HepG2 (cell line): ENCODE results near the gene ZFP64. TPM values are rescaled to one million over a fixed set of nuclear protein-coding genes. Genes with fewer than 3 reads are reported as not detected.
"Not testable (repeated sequence)": the region's sequence is repeated elsewhere in the genome, so short reads cannot be mapped to it uniquely, and the experiment has no call there.

Experiments
- ATAC-seq: fragments of 200-7000 bp; cut with Tn5 transposase; 3 replicates; pipeline ENCODE4 v1.9.1; 2020; ENCODE audit warnings: mild to moderate bottlenecking, moderate library complexity
- BruUV-seq: library from RNA; stranded (reverse); fragments of 400-500 nt; replicated peaks from 2 replicates; lab custom pipeline; 2021; lab: Mats Ljungman, UMichigan
- CTCF ChIA-PET: fragments of 300-600 bp; formaldehyde crosslinking; extraction: SDS; loops from one replicate; lab custom pipeline; 2021; ENCODE audit warnings: low total read pairs, inconsistent platforms, low intra/inter-chr PET ratio; lab: Yijun Ruan, JAX
- POLR2A ChIA-PET: fragments of 350-600 bp; sonication (Branson Sonifier 250); formaldehyde crosslinking; loops from one replicate; lab custom pipeline; 2020; ENCODE audit warnings: antibody characterized with exemption, inconsistent platforms; lab: Yijun Ruan, JAX
- DNase-seq: peaks from one replicate; pipeline ENCODE4 v3.0.0-alpha.2; 2015; ENCODE audit warnings: low spot score
- FAIRE-seq: peaks from 3 replicates; lab custom pipeline; 2011; peaks lifted over from hg19 to GRCh38; lab: Jason Lieb, UNC
- H2AFZ ChIP-seq: one replicate; pipeline ENCODE4 v1.6.1; 2011; ENCODE audit warnings: low read length, inconsistent platforms
- H3K27ac ChIP-seq: fragments of 300-600 bp; 3 replicates; pipeline ENCODE4 v1.8.0; 2011; ENCODE audit warnings: mixed run types, mild to moderate bottlenecking, mixed read lengths, low read length, inconsistent platforms; ENCODE audit not compliant: insufficient read depth; ENCODE audit errors: extremely low read length
- H3K27me3 ChIP-seq, 2 experiments: fragments of 200-600 bp in 1 of 2; 2 replicates in 1 of 2; 3 replicates in 1 of 2; pipeline versions ENCODE4 v1.6.0 to v1.8.0; 2011; ENCODE audit warnings: low read length in 2 of 2, mild to moderate bottlenecking in 2 of 2, moderate library complexity in 2 of 2, inconsistent platforms in 1 of 2; ENCODE audit not compliant: insufficient read depth in 2 of 2, control insufficient read depth in 1 of 2
- H3K36me3 ChIP-seq, 2 experiments: fragments of 200-600 bp in 1 of 2; replicated peaks in 1 of 2; 2 replicates in 1 of 2; 3 replicates in 1 of 2; pipeline versions ENCODE4 v1.5.1 to v1.8.0; 2011; ENCODE audit warnings: low read length in 2 of 2, inconsistent platforms in 1 of 2; ENCODE audit not compliant: insufficient read depth in 2 of 2, control insufficient read depth in 1 of 2
- H3K4me1 ChIP-seq: 2 replicates; pipeline ENCODE4 v1.5.1; 2012; ENCODE audit warnings: low read length, inconsistent platforms; ENCODE audit not compliant: insufficient read depth
- H3K4me2 ChIP-seq: 2 replicates; pipeline ENCODE4 v1.6.0; 2011; ENCODE audit warnings: low read depth, low read length, inconsistent platforms
- H3K4me3 ChIP-seq, 3 experiments: fragments of 200-600 bp in 1 of 3; sonication (generic), shearing (Covaris generic) in 1 of 3; replicated peaks in 1 of 3; 2 replicates each; pipeline ENCODE4 v1.5.1; 2011 to 2016; ENCODE audit warnings: low read length in 3 of 3, inconsistent platforms in 2 of 3, low read depth in 2 of 3, mild to moderate bottlenecking in 2 of 3, control low read depth in 1 of 3, mixed read lengths in 1 of 3; ENCODE audit not compliant: insufficient read depth in 1 of 3
- H3K79me2 ChIP-seq: one replicate; pipeline ENCODE4 v1.6.1; 2011; ENCODE audit warnings: low read length, inconsistent platforms; ENCODE audit not compliant: insufficient read depth
- H3K9ac ChIP-seq: 2 replicates; pipeline ENCODE4 v1.6.0; 2011; ENCODE audit warnings: mild to moderate bottlenecking, low read depth, low read length, inconsistent platforms; ENCODE audit not compliant: insufficient read depth
- H3K9me3 ChIP-seq: 2 replicates; pipeline ENCODE4 v1.5.1; 2012; ENCODE audit warnings: mild to moderate bottlenecking, low read length
- H4K20me1 ChIP-seq: 2 replicates; pipeline ENCODE4 v1.6.0; 2011; ENCODE audit warnings: inconsistent platforms, mild to moderate bottlenecking, low read length, moderate library complexity; ENCODE audit not compliant: insufficient read depth
- E2F5 ChIP-seq: sonication (generic); formaldehyde crosslinking; conservative IDR thresholded peaks from 2 replicates; pipeline ENCODE4 v1.4.0; 2020; ENCODE audit warnings: missing genetic modification reagents
- MAFF ChIP-seq: IDR thresholded peaks from 2 replicates; pipeline ENCODE4 v1.6.1; 2011; ENCODE audit warnings: low read depth, low read length, improper control_type of control experiment
- MAFK ChIP-seq, 2 experiments: IDR thresholded peaks in 1 of 2; conservative IDR thresholded peaks in 1 of 2; 2 replicates each; pipeline ENCODE4 v1.6.1; 2011; ENCODE audit warnings: improper control_type of control experiment in 2 of 2, low read length in 2 of 2
- ZNF121 ChIP-seq: sonication (generic); formaldehyde crosslinking; IDR thresholded peaks from 2 replicates; pipeline ENCODE4 v1.5.0; 2020; ENCODE audit warnings: mild to moderate bottlenecking, missing genetic modification reagents
- ZNF318 ChIP-seq: sonication (generic); formaldehyde crosslinking; IDR thresholded peaks from 2 replicates; pipeline ENCODE4 v1.4.0; 2020; ENCODE audit warnings: mild to moderate bottlenecking, missing genetic modification reagents
- WGBS: methylation state at CpG from one replicate; pipeline ENCODE4 v1.1.6; 2017; ENCODE audit warnings: low lambda C conversion rate; 5-methylcytosine and 5-hydroxymethylcytosine counted together
- in situ Hi-C: cut with HindIII; loops from 2 replicates; pipeline ENCODE4 v1.10.0; 2017; ENCODE audit warnings: low pct_unique_long_range_greater_than_20kb; ENCODE audit not compliant: extremely low pct_ligation_motif_present
- intact Hi-C: fragments of 100-400 bp; cut with micrococcal nuclease; formaldehyde crosslinking; loops from one replicate; pipeline ENCODE4 v1.10.0; 2022; ENCODE audit not compliant: unreplicated experiment
- polyA plus RNA-seq, 8 experiments: library from polyadenylated mRNA; depleted of rRNA in 3 of 8; stranded (reverse) in 7 of 8; unstranded in 1 of 8; fragments of >200 nt; fragmentation: Illumina TruSeq in 4 of 8; extraction: Trizol in 4 of 8; gene quantifications; 2 replicates each; pipeline versions ENCODE4 v1.2.1 to v1.2.3, GENCODE V29; 2011 to 2016; ENCODE audit warnings: low read depth in 4 of 8, missing spikeins in 1 of 8, mixed read lengths in 1 of 8; ENCODE audit not compliant: insufficient read depth in 1 of 8
- total RNA-seq, 5 experiments: library from RNA; depleted of rRNA; stranded (reverse); fragments of >200 nt; fragmentation: Illumina TruSeq; extraction: Trizol; gene quantifications; 2 replicates each; pipeline ENCODE4 v1.2.3, GENCODE V29; 2016; ENCODE audit warnings: low read depth in 1 of 5

ZFP64 gene
- total and polyA plus RNA-seq, 2 of the 13 experiments (the other 11 are each of a cell fraction or from before 2014, with no cell fraction given): 12.0 to 24.3 TPM

GRCh38 chr20:52133714-52134113 lies 57.9 kb downstream of the ZFP64 start:
- WGBS: 71% methylated on average over 2 of the region's 2 CpGs
- FAIRE-seq, H3K36me3 ChIP-seq: not testable (repeated sequence)

GRCh38 chr20:52132337-52132736 lies 59.2 kb downstream of the ZFP64 start:
- H3K79me2 ChIP-seq: no peaks in the 10 kb centered on the region
- H3K27ac ChIP-seq: no peak overlapping the region
- FAIRE-seq (no peak), ATAC-seq (no peak), DNase-seq (no peak)
- intact Hi-C loops (no loop called here), in situ Hi-C loops (no loop called here)
- ChIA-PET POLR2A (no interaction called here), CTCF (no interaction called here)
- no peaks in the 10 kb centered on the region for H4K20me1 ChIP-seq
- BruUV-seq: no TSS peak
- H3K4me1 ChIP-seq: no peaks in the 10 kb centered on the region
- no peaks in the 10 kb centered on the region for H3K27me3 ChIP-seq
- H3K36me3 ChIP-seq: no peaks in the 10 kb centered on the region
- H3K9ac ChIP-seq: no peak overlapping the region
- TF ChIP-seq ZNF318 (CRISPR knock-in tag): no peak
- no peak for TF ChIP-seq E2F5 (CRISPR knock-in tag)
- peak; percentile 55; the same call in 1 of the 2 replicates for TF ChIP-seq MAFF
- TF ChIP-seq MAFK (conservative IDR thresholded peaks at IDR 0.05 in 1 of 2, IDR thresholded peaks at IDR 0.05 in 1 of 2; ENCODE audit: low read length in 2 of 2): peak; percentile 61 to 63
- H2AFZ ChIP-seq: no peak overlapping the region
- no peak overlapping the region for H3K4me3 ChIP-seq
- no peak overlapping the region for H3K4me2 ChIP-seq
- 39% methylated on average over 3 of the region's 3 CpGs for WGBS
- H3K9me3 ChIP-seq: no peaks in the 10 kb centered on the region

More at GRCh38 chr20:52133714-52134113, 57.9 kb downstream of the ZFP64 start:
- H3K9ac ChIP-seq, H3K4me3 ChIP-seq, BruUV-seq, intact Hi-C loops, DNase-seq, H3K4me1 ChIP-seq, POLR2A ChIA-PET, in situ Hi-C loops, CTCF ChIA-PET, H3K27me3 ChIP-seq, H3K27ac ChIP-seq, H3K4me2 ChIP-seq, H3K79me2 ChIP-seq, H4K20me1 ChIP-seq, ATAC-seq, H3K9me3 ChIP-seq, H2AFZ ChIP-seq: not testable (repeated sequence)
- 0 out of 2 replicates have a peak, but pooled peaks have one; percentile 25 for TF ChIP-seq ZNF121 (CRISPR knock-in tag)
